A673 (cell line): ENCODE measurements around the gene EEFSEC. TPM values are rescaled to one million over a fixed set of nuclear protein-coding genes. Genes with fewer than 3 reads are reported as not detected.

Experiments
- BruUV-seq: library from RNA; stranded (reverse); fragments of 400-500 nt; replicated peaks from 2 replicates; lab custom pipeline; 2021; lab: Mats Ljungman, UMichigan
- CTCF ChIA-PET: fragments of 300-600 bp; sonication (Branson Sonifier 250); formaldehyde crosslinking; loops from one replicate; lab custom pipeline; 2022; ENCODE audit warnings: antibody characterized with exemption; lab: Charles Lee
- POLR2A ChIA-PET: fragments of 300-600 bp; sonication (Branson Sonifier 250); formaldehyde crosslinking; loops from one replicate; lab custom pipeline; 2022; ENCODE audit warnings: antibody characterized with exemption; ENCODE audit not compliant: low non-redundant PET; lab: Charles Lee
- DNase-seq: peaks from one replicate; pipeline ENCODE4 v3.0.0-alpha.2; 2015; ENCODE audit warnings: low spot score
- H3K27ac ChIP-seq: fragments of 200-600 bp; sonication (generic); 2 replicates; pipeline ENCODE4 v1.5.1; 2016; ENCODE audit warnings: mixed run types, low read depth, mild to moderate bottlenecking, mixed read lengths, antibody characterized with exemption, low read length; ENCODE audit not compliant: poor library complexity, severe bottlenecking
- H3K27me3 ChIP-seq: fragments of 200-600 bp; sonication (generic); replicated peaks from 2 replicates; pipeline ENCODE4 v1.6.1; 2017; ENCODE audit warnings: mixed run types, low read depth, mild to moderate bottlenecking, mixed read lengths, antibody characterized with exemption, low read length; ENCODE audit not compliant: insufficient read depth, poor library complexity
- H3K36me3 ChIP-seq: fragments of 200-600 bp; sonication (generic); 2 replicates; pipeline ENCODE4 v1.6.1; 2016; ENCODE audit warnings: mixed run types, mild to moderate bottlenecking, mixed read lengths, antibody characterized with exemption, low read length; ENCODE audit not compliant: insufficient read depth, poor library complexity, severe bottlenecking
- H3K4me1 ChIP-seq: fragments of 200-600 bp; sonication (generic); 2 replicates; pipeline ENCODE4 v1.6.1; 2017; ENCODE audit warnings: mixed run types, mild to moderate bottlenecking, mixed read lengths, antibody characterized with exemption, low read length; ENCODE audit not compliant: insufficient read depth, poor library complexity, severe bottlenecking
- H3K4me3 ChIP-seq: fragments of 200-600 bp; sonication (generic); 2 replicates; pipeline ENCODE4 v1.5.1; 2016; ENCODE audit warnings: low read depth, mixed run types, mild to moderate bottlenecking, mixed read lengths, low read length; ENCODE audit not compliant: poor library complexity, severe bottlenecking
- H3K9me3 ChIP-seq: fragments of 200-600 bp; sonication (generic); 2 replicates; pipeline ENCODE4 v1.6.1; 2016; ENCODE audit warnings: mixed run types, low read depth, mild to moderate bottlenecking, mixed read lengths, antibody characterized with exemption, low read length; ENCODE audit not compliant: poor library complexity, severe bottlenecking
- CTCF ChIP-seq: fragments of 300-800, 200-600 bp; sonication (generic); conservative IDR thresholded peaks from 2 replicates; pipeline ENCODE4 v1.5.1; 2017; ENCODE audit warnings: low read depth, mild to moderate bottlenecking, antibody characterized with exemption, low read length, moderate library complexity, mixed read lengths
- EZH2 ChIP-seq: fragments of 200-600 bp; sonication (generic); IDR thresholded peaks from 2 replicates; pipeline ENCODE4 v1.6.1; 2017; ENCODE audit warnings: borderline replicate concordance, low read depth, mild to moderate bottlenecking, mixed read lengths, antibody characterized with exemption, low read length; ENCODE audit not compliant: poor library complexity, severe bottlenecking
- intact Hi-C: fragments of 100-400 bp; cut with micrococcal nuclease; formaldehyde crosslinking; loops from one replicate; pipeline ENCODE4 v1.10.0; 2022; ENCODE audit not compliant: unreplicated experiment
- total RNA-seq: library from RNA; stranded (reverse); gene quantifications from 2 replicates; pipeline ENCODE4 v1.2.3, GENCODE V29; 2021

The EEFSEC gene
- total RNA-seq, 1 experiment from 2014 or later, result 19.7 TPM

- intact Hi-C loops, result no loop called here
- no peak overlapping the region for H3K4me3 ChIP-seq
- ChIA-PET CTCF (no interaction called here), POLR2A (no interaction called here)
- no peak for TF ChIP-seq CTCF
- no peak for TF ChIP-seq EZH2
- peaks cover 5% of the 10 kb centered on the region for H3K9me3 ChIP-seq
- no peaks in the 10 kb centered on the region for H3K4me1 ChIP-seq
- no peak for DNase-seq
- no peak overlapping the region for H3K27ac ChIP-seq
- no peaks in the 10 kb centered on the region for H3K36me3 ChIP-seq
- H3K27me3 ChIP-seq, result no peaks in the 10 kb centered on the region
- no TSS peak for BruUV-seq
These were observed 94.6 kb downstream of the EEFSEC start for GRCh38 chr3:128247666-128248409.

- Histone ChIP-seq H3K27ac (no peak overlapping the region), H3K4me1 (no peaks in the 10 kb centered on the region), H3K9me3 (peaks cover 5% of the 10 kb centered on the region), H3K36me3 (no peaks in the 10 kb centered on the region), H3K27me3 (no peaks in the 10 kb centered on the region), H3K4me3 (no peak overlapping the region)
- CTCF ChIA-PET, result no interaction called here
- no peak for TF ChIP-seq EZH2
- TF ChIP-seq CTCF, result no peak
- intact Hi-C loops, result no loop called here
- no peak for DNase-seq
- no TSS peak for BruUV-seq
- POLR2A ChIA-PET, result no interaction called here
These were observed 98.8 kb downstream of the EEFSEC start for GRCh38 chr3:128252083-128252482.

- ChIA-PET CTCF (no interaction called here), POLR2A (no interaction called here)
- TF ChIP-seq CTCF, result no peak
- no peak for TF ChIP-seq EZH2
- intact Hi-C loops, result no loop called here
- H3K27me3 ChIP-seq, result no peaks in the 10 kb centered on the region
- no peaks in the 10 kb centered on the region for H3K36me3 ChIP-seq
- no peaks in the 10 kb centered on the region for H3K4me1 ChIP-seq
- peaks cover 5% of the 10 kb centered on the region for H3K9me3 ChIP-seq
- H3K27ac ChIP-seq, result no peak overlapping the region
- no peak for DNase-seq
- BruUV-seq, result no TSS peak
- no peak overlapping the region for H3K4me3 ChIP-seq
These were observed 99.9 kb downstream of the EEFSEC start for GRCh38 chr3:128253150-128253549.
